Measurements from ENCODE around the gene TBX2. TPM values are rescaled to one million over a fixed set of nuclear protein-coding genes. Genes with fewer than 3 reads are reported as not detected.

TBX2 gene
- total RNA-seq, 1 donor from 2014 or later, result 1.1 TPM

- Mint-ChIP-seq H3K27me3 (peaks cover 45% of the 10 kb centered on the region), H3K4me3 (ENCODE audit: low read depth) (no peak overlapping the region), H3K27ac (no peak overlapping the region), H3K4me1 (ENCODE audit: low read depth) (peaks cover 22% of the 10 kb centered on the region), H3K36me3 (ENCODE audit: insufficient read depth) (no peaks in the 10 kb centered on the region), H3K9me3 (ENCODE audit: low read depth) (no peaks in the 10 kb centered on the region)
- TF ChIP-seq CTCF (IDR thresholded peaks at IDR 0.05; ENCODE audit: unreplicated experiment), result no peak
- DNase-seq (ENCODE audit: low spot score, unreplicated experiment), result no peak
Measured at GRCh38 chr17:61391595-61392291, 7.9 kb upstream of the TBX2 start.

GRCh38 chr17:61392679-61393078, 7.0 kb upstream of the TBX2 start:
- H3K4me3 Mint-ChIP-seq (ENCODE audit: low read depth), result no peak overlapping the region
- peaks cover 48% of the 10 kb centered on the region for H3K27me3 Mint-ChIP-seq
- TF ChIP-seq CTCF (IDR thresholded peaks at IDR 0.05; ENCODE audit: unreplicated experiment), result no peak
- peaks cover 22% of the 10 kb centered on the region for H3K4me1 Mint-ChIP-seq (ENCODE audit: low read depth)
- no peaks in the 10 kb centered on the region for H3K36me3 Mint-ChIP-seq (ENCODE audit: insufficient read depth)
- H3K9me3 Mint-ChIP-seq (ENCODE audit: low read depth), result no peaks in the 10 kb centered on the region
- no peak overlapping the region for H3K27ac Mint-ChIP-seq
- no peak for DNase-seq (ENCODE audit: low spot score, unreplicated experiment)

GRCh38 chr17:61393550-61393903, 6.1 kb upstream of the TBX2 start:
- no peak for DNase-seq (ENCODE audit: low spot score, unreplicated experiment)
- Mint-ChIP-seq H3K4me1 (ENCODE audit: low read depth) (peaks cover 25% of the 10 kb centered on the region), H3K27ac (no peak overlapping the region), H3K4me3 (ENCODE audit: low read depth) (no peak overlapping the region), H3K9me3 (ENCODE audit: low read depth) (no peaks in the 10 kb centered on the region), H3K27me3 (peaks cover 53% of the 10 kb centered on the region), H3K36me3 (ENCODE audit: insufficient read depth) (no peaks in the 10 kb centered on the region)
- TF ChIP-seq CTCF (IDR thresholded peaks at IDR 0.05; ENCODE audit: unreplicated experiment), result peak; percentile 30

GRCh38 chr17:61393904-61394629, 5.6 kb upstream of the TBX2 start:
- DNase-seq (ENCODE audit: low spot score, unreplicated experiment), result no peak
- Mint-ChIP-seq H3K9me3 (ENCODE audit: low read depth) (no peaks in the 10 kb centered on the region), H3K27me3 (peaks cover 56% of the 10 kb centered on the region), H3K36me3 (ENCODE audit: insufficient read depth) (no peaks in the 10 kb centered on the region), H3K4me3 (ENCODE audit: low read depth) (no peak overlapping the region), H3K27ac (no peak overlapping the region), H3K4me1 (ENCODE audit: low read depth) (peaks cover 25% of the 10 kb centered on the region)
- TF ChIP-seq CTCF (IDR thresholded peaks at IDR 0.05; ENCODE audit: unreplicated experiment), result no peak

GRCh38 chr17:61394630-61395408, 4.8 kb upstream of the TBX2 start:
- DNase-seq (ENCODE audit: low spot score, unreplicated experiment), result no peak
- peaks cover 25% of the 10 kb centered on the region for H3K4me1 Mint-ChIP-seq (ENCODE audit: low read depth)
- no peak overlapping the region for H3K27ac Mint-ChIP-seq
- H3K27me3 Mint-ChIP-seq, result peaks cover 55% of the 10 kb centered on the region
- H3K36me3 Mint-ChIP-seq (ENCODE audit: insufficient read depth), result no peaks in the 10 kb centered on the region
- H3K4me3 Mint-ChIP-seq (ENCODE audit: low read depth), result no peak overlapping the region
- no peaks in the 10 kb centered on the region for H3K9me3 Mint-ChIP-seq (ENCODE audit: low read depth)
- no peak for TF ChIP-seq CTCF (IDR thresholded peaks at IDR 0.05; ENCODE audit: unreplicated experiment)

Measured in progenitor cell of endocrine pancreas (in vitro differentiated cells).